Ovary (tissue), 10 donors: ENCODE measurements around the gene CTIF. TPM values are rescaled to one million over a fixed set of nuclear protein-coding genes. Genes with fewer than 3 reads are reported as not detected.
A peak's percentile ranks its signal among the peaks of the same experiment; 100 is the strongest.

Experiments used
- DNase-seq, 5 donors: peaks; one replicate each; pipeline ENCODE4 v3.0.0-alpha.2; 2019 to 2020
- H3K27ac ChIP-seq, 2 donors: fragments of 200-600 bp; one replicate each; pipeline versions ENCODE4 v1.5.1 to v1.8.0; 2019 to 2022
- H3K27me3 ChIP-seq: fragments of 200-600 bp; one replicate; pipeline ENCODE4 v1.8.0; 2022
- H3K36me3 ChIP-seq: fragments of 200-600 bp; sonication (generic); one replicate; pipeline ENCODE4 v1.5.1; 2019
- H3K4me1 ChIP-seq: one replicate; pipeline ENCODE4 v1.8.1; 2013; ENCODE audit warnings: mild to moderate bottlenecking, moderate library complexity; ENCODE audit not compliant: insufficient read depth
- H3K4me3 ChIP-seq: fragments of 200-600 bp; sonication (generic); one replicate; pipeline ENCODE4 v1.5.1; 2017
- H3K9me3 ChIP-seq, 2 donors: fragments of 200-600 bp in 1 of 2; sonication (generic) in 1 of 2; one replicate each; pipeline versions ENCODE4 v1.5.1 to v1.8.1; 2013 to 2019; ENCODE audit warnings: mild to moderate bottlenecking in 1 of 2, moderate library complexity in 1 of 2
- EP300 ChIP-seq: sonication (generic); formaldehyde crosslinking; IDR thresholded peaks from one replicate; pipeline ENCODE4 v1.6.1; 2017; ENCODE audit warnings: antibody characterized with exemption
- POLR2A ChIP-seq: fragments of 450-650 bp; IDR thresholded peaks from one replicate; pipeline ENCODE4 v1.6.1; 2017; ENCODE audit warnings: antibody characterized with exemption, mild to moderate bottlenecking, moderate library complexity
- WGBS, 3 donors: extraction: QIAGEN DNeasy Blood & Tissue Kit in 1 of 3; methylation state at CpG; one replicate each; pipeline versions ENCODE4 v1.1.5 to v1.1.7; 2013 to 2017; 5-methylcytosine and 5-hydroxymethylcytosine counted together
- intact Hi-C, 4 donors: fragments of 100-400 bp; cut with DNase I; formaldehyde crosslinking; loops; one replicate each; pipeline versions ENCODE4 v1.11.0 to v1.15.1; 2022 to 2023
- long read RNA-seq, 3 donors: library from polyadenylated mRNA in 2 of 3; unstranded in 2 of 3; transcript quantifications; one replicate each; pipeline ENCODE4 v2.0.0 and lab custom pipeline, GENCODE V29; 2021 to 2026
- polyA plus RNA-seq, 2 donors: library from polyadenylated mRNA; stranded (reverse); fragments of 200-250 nt in 1 of 2; fragments of 350-450 nt in 1 of 2; fragmentation: Illumina TruSeq in 1 of 2; extraction: RNeasy Lipid Tissue Mini Kit (QIAGEN cat#74804) in 1 of 2; gene quantifications; one replicate each; pipeline ENCODE4 v1.2.3, GENCODE V29; 2013 to 2014
- total RNA-seq, 7 donors: library from RNA; depleted of rRNA in 2 of 7; stranded (reverse); fragments of >200 nt in 2 of 7; fragmentation: NEBNext Ultra II Directional in 3 of 7; extraction: Animal tissue kit (Norgen Biotek cat#: 25700) in 3 of 7; gene quantifications; one replicate each; pipeline versions ENCODE4 v1.1.0 to v1.2.4, GENCODE V29; 2016 to 2023
- TF ChIP-seq, protein P1 (sequence below), 3 donors: fragments of 450-650 bp in 2 of 3; fragments of 200-600 bp in 1 of 3; IDR thresholded peaks; one replicate each; pipeline versions ENCODE4 v1.5.1 to v1.8.0; 2016 to 2022; ENCODE audit warnings: antibody characterized with exemption in 3 of 3, mild to moderate bottlenecking in 1 of 3
- donor health status: DM: no; HTN: no; CAD: no; lungs with moderate emphysema.
- donor health status: DM: no; HTN: no; CAD: no.
- donor health status: Bipolar disorder and iron deficiency.
- donor health status: DM: yes; HTN: yes; CAD: no.
- donor health status: DM: no; HTN: no; CAD: no.
- donor health status: DM: yes; HTN: yes; CAD: no.

Gene CTIF
- total RNA-seq, result 10 to 100 TPM; 26.8 to 94.1 (median 82.3) TPM
- 10 to 100 TPM; 18.5 to 43.1 TPM for polyA plus RNA-seq
- long read RNA-seq, donor 1, full-length matches to known transcripts, result 1 of 58 reads
- long read RNA-seq, donor 1, partial matches to known transcripts, result 14 of 58 reads
- long read RNA-seq, donor 1, other reads (novel, unspliced or antisense), result 43 of 58 reads
- long read RNA-seq, donor 2, full-length matches to known transcripts, result 1 of 1 reads
- long read RNA-seq, donor 2, partial matches to known transcripts, result 0 of 1 reads
- long read RNA-seq, donor 2, other reads (novel, unspliced or antisense), result 0 of 1 reads
- long read RNA-seq, donor 3, full-length matches to known transcripts, result 11 of 73 reads
- long read RNA-seq, donor 3, partial matches to known transcripts, result 50 of 73 reads
- long read RNA-seq, donor 3, other reads (novel, unspliced or antisense), result 12 of 73 reads

GRCh38 chr18:48538531-48539405 is at the start of gene CTIF:
Gene CTIF, plus strand, starts transcription at chr18:48539031. Its CDS starts 80,535 bp downstream, at chr18:48619566.
- TF ChIP-seq EP300 (no peak), POLR2A (no peak)
- TF ChIP-seq, protein P1, sequence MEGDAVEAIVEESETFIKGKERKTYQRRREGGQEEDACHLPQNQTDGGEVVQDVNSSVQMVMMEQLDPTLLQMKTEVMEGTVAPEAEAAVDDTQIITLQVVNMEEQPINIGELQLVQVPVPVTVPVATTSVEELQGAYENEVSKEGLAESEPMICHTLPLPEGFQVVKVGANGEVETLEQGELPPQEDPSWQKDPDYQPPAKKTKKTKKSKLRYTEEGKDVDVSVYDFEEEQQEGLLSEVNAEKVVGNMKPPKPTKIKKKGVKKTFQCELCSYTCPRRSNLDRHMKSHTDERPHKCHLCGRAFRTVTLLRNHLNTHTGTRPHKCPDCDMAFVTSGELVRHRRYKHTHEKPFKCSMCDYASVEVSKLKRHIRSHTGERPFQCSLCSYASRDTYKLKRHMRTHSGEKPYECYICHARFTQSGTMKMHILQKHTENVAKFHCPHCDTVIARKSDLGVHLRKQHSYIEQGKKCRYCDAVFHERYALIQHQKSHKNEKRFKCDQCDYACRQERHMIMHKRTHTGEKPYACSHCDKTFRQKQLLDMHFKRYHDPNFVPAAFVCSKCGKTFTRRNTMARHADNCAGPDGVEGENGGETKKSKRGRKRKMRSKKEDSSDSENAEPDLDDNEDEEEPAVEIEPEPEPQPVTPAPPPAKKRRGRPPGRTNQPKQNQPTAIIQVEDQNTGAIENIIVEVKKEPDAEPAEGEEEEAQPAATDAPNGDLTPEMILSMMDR (IDR thresholded peaks at IDR 0.05), result peak in 2 of 3 donors; percentile 8 to 17
- H3K27me3 ChIP-seq, result no peaks in the 10 kb centered on the region
- no peaks in the 10 kb centered on the region for H3K9me3 ChIP-seq
- H3K4me3 ChIP-seq, result peak within 1 kb of the TSS; percentile 75
- peaks cover 11% of the 10 kb centered on the region for H3K4me1 ChIP-seq
- 1% methylated on average over 47 to 54 of the region's 54 CpGs for WGBS, 3 donors
- DNase-seq, result peak; percentile 94 to 98 (median 95)
- intact Hi-C loops, result no loop called here
- no peaks in the 10 kb centered on the region for H3K36me3 ChIP-seq
- peak within 1 kb of the TSS; percentile 72 to 83 for H3K27ac ChIP-seq

DNA sequence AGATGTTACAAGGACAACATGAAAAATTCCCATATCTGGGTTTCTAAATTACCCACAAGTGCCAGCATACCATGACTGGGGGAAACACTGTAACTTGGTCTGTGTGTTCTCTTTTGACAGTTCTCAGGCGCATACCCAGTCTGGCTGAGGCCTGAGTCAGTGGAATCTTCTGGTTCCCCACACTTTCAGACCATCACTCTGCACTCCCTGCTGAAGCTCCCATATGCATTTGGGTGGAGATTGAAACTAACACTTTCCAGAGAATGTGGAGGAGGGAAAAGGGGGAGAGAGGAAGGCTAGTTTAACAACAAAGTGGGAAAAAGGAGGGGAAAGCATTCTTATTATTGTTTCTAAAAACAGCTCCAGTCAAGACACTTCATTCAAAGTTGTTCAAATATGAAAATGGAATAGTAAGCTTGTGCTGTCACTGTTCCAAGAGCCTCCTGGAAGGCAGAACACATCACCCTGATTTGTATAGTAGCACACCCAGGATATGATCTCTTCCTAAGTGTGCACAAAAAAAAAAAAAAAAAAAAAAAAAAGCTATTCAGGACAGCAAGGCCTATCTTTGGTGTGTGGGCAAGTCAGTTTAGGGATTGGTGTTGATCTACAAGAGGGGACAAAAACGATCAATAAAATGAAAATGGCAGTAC is 48.1 kb upstream of the CTIF start:
- H3K9me3 ChIP-seq, result no peaks in the 10 kb centered on the region
- intact Hi-C loops, result no loop called here
- TF ChIP-seq EP300 (no peak), POLR2A (no peak)
- TF ChIP-seq, protein P1 (IDR thresholded peaks at IDR 0.05), result no peak
- H3K27ac ChIP-seq, result no peak overlapping the region
- WGBS, 3 donors, result 57 to 64% (median 60%) methylated on average over 2 of the region's 2 CpGs
- no peak overlapping the region for H3K4me3 ChIP-seq
- no peaks in the 10 kb centered on the region for H3K36me3 ChIP-seq
- H3K27me3 ChIP-seq, result no peaks in the 10 kb centered on the region
- no peak for DNase-seq
- H3K4me1 ChIP-seq, result peaks cover 18% of the 10 kb centered on the region

DNA sequence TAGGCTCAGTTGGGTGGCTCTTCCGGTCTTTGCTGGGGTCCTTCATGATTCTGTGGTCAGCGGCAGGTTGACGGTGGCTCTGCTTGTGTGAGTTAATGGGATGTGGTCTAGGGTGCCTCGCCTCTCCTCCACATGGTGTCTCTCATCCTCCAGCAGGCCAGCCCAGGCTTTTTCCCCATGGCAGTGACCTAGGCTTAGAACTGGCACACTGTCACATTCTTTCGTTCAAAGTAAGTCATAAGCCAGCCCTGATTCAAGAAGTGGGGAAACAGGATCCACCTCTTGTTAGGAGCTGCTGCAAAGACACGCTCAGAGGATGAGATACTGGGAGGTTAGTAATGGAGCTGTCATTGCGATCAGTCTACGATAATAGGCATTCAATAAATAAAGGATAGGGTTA is 46.0 kb upstream of the CTIF start:
- no peaks in the 10 kb centered on the region for H3K9me3 ChIP-seq
- intact Hi-C loops, result no loop called here
- TF ChIP-seq, protein P1 (IDR thresholded peaks at IDR 0.05), result no peak
- no peak for TF ChIP-seq POLR2A
- no peak for TF ChIP-seq EP300
- no peak overlapping the region for H3K4me3 ChIP-seq
- no peaks in the 10 kb centered on the region for H3K27me3 ChIP-seq
- no peak for DNase-seq
- H3K36me3 ChIP-seq, result no peaks in the 10 kb centered on the region
- peaks cover 13% of the 10 kb centered on the region for H3K4me1 ChIP-seq
- H3K27ac ChIP-seq, result no peak overlapping the region
- WGBS, 3 donors, result 97 to 98% (median 97%) methylated on average over 8 of the region's 8 CpGs
